ENCODE results near the gene FBXO10.
"Not testable (repeated sequence)": the region's sequence is repeated elsewhere in the genome, so short reads cannot be mapped to it uniquely, and the experiment has no call there.

FBXO10 gene

GRCh38 chr9:37514999-37515398 is 61.2 kb downstream of the FBXO10 start:
- Mint-ChIP-seq H3K4me3 (no peak overlapping the region), H3K27ac (peak overlapping the region; percentile 36), H3K9me3 (no peaks in the 10 kb centered on the region), H3K36me3 (peaks cover 14% of the 10 kb centered on the region), H3K4me1 (peaks cover 30% of the 10 kb centered on the region)
- peak; percentile 8 for ATAC-seq
- no peak for DNase-seq (ENCODE audit: low spot score in 2 of 2)

- Mint-ChIP-seq H3K4me1 (peaks cover 30% of the 10 kb centered on the region), H3K36me3 (peaks cover 14% of the 10 kb centered on the region), H3K27ac (peak overlapping the region; percentile 36)
- DNase-seq (ENCODE audit: low spot score in 2 of 2); H3K9me3 Mint-ChIP-seq; H3K4me3 Mint-ChIP-seq; ATAC-seq: not testable (repeated sequence)
Measured at GRCh38 chr9:37514415-37514814, 61.8 kb downstream of the FBXO10 start.

- H3K4me1 Mint-ChIP-seq, result peaks cover 49% of the 10 kb centered on the region
- H3K27ac Mint-ChIP-seq, result peak overlapping the region; percentile 74
- ATAC-seq (peak; percentile 83), DNase-seq (ENCODE audit: low spot score in 2 of 2) (no peak)
- peak overlapping the region; percentile 18 for H3K4me3 Mint-ChIP-seq
- peaks cover 20% of the 10 kb centered on the region for H3K36me3 Mint-ChIP-seq
- no peaks in the 10 kb centered on the region for H3K9me3 Mint-ChIP-seq
Measured at GRCh38 chr9:37512437-37512836, 63.7 kb downstream of the FBXO10 start.

- peaks cover 59% of the 10 kb centered on the region for H3K4me1 Mint-ChIP-seq
- peak overlapping the region; percentile 74 for H3K27ac Mint-ChIP-seq
- no peaks in the 10 kb centered on the region for H3K9me3 Mint-ChIP-seq
- no peak for ATAC-seq
- no peak for DNase-seq (ENCODE audit: low spot score in 2 of 2)
- H3K36me3 Mint-ChIP-seq, result peaks cover 27% of the 10 kb centered on the region
- H3K4me3 Mint-ChIP-seq, result no peak overlapping the region
Measured at GRCh38 chr9:37511016-37512010, 64.9 kb downstream of the FBXO10 start.

- H3K9me3 Mint-ChIP-seq; H3K27ac Mint-ChIP-seq; H3K4me3 Mint-ChIP-seq; DNase-seq (ENCODE audit: low spot score in 2 of 2); ATAC-seq: not testable (repeated sequence)
- Mint-ChIP-seq H3K36me3 (peaks cover 38% of the 10 kb centered on the region), H3K4me1 (peaks cover 67% of the 10 kb centered on the region)
Measured at GRCh38 chr9:37510053-37510452, 66.1 kb downstream of the FBXO10 start.

GRCh38 chr9:37509536-37509935 is 66.6 kb downstream of the FBXO10 start:
- no peak for ATAC-seq
- no peaks in the 10 kb centered on the region for H3K9me3 Mint-ChIP-seq
- DNase-seq (ENCODE audit: low spot score in 2 of 2), result no peak
- H3K4me1 Mint-ChIP-seq, result peaks cover 68% of the 10 kb centered on the region
- H3K4me3 Mint-ChIP-seq, result no peak overlapping the region
- peak overlapping the region; percentile 36 for H3K27ac Mint-ChIP-seq
- peaks cover 43% of the 10 kb centered on the region for H3K36me3 Mint-ChIP-seq

GRCh38 chr9:37508834-37509206 is 67.4 kb downstream of the FBXO10 start:
- no peak overlapping the region for H3K4me3 Mint-ChIP-seq

GRCh38 chr9:37508135-37508833 is 67.9 kb downstream of the FBXO10 start:
- Mint-ChIP-seq H3K4me1 (peaks cover 80% of the 10 kb centered on the region), H3K27ac (peak overlapping the region; percentile 36), H3K4me3 (no peak overlapping the region), H3K9me3 (no peaks in the 10 kb centered on the region), H3K36me3 (peaks cover 56% of the 10 kb centered on the region)
- no peak for DNase-seq (ENCODE audit: low spot score in 2 of 2)
- no peak for ATAC-seq

More at GRCh38 chr9:37508834-37509206, 67.4 kb downstream of the FBXO10 start:
- H3K4me1 Mint-ChIP-seq, result peaks cover 75% of the 10 kb centered on the region
- peak overlapping the region; percentile 36 for H3K27ac Mint-ChIP-seq
- no peak for DNase-seq (ENCODE audit: low spot score in 2 of 2)
- ATAC-seq, result no peak
- H3K36me3 Mint-ChIP-seq, result peaks cover 50% of the 10 kb centered on the region
- H3K9me3 Mint-ChIP-seq, result no peaks in the 10 kb centered on the region

- H3K9me3 Mint-ChIP-seq, result no peaks in the 10 kb centered on the region
- H3K36me3 Mint-ChIP-seq, result peaks cover 62% of the 10 kb centered on the region
- peak overlapping the region; percentile 63 for H3K4me3 Mint-ChIP-seq
- peaks cover 82% of the 10 kb centered on the region for H3K4me1 Mint-ChIP-seq
- H3K27ac Mint-ChIP-seq, result peak overlapping the region; percentile 36
- no peak for ATAC-seq
- DNase-seq (ENCODE audit: low spot score in 2 of 2), result no peak
Measured at GRCh38 chr9:37507566-37508134, 68.5 kb downstream of the FBXO10 start.

GRCh38 chr9:37504605-37505004 is 71.6 kb downstream of the FBXO10 start:
- ATAC-seq (no peak), DNase-seq (ENCODE audit: low spot score in 2 of 2) (no peak)
- Mint-ChIP-seq H3K27ac (peak overlapping the region; percentile 93), H3K9me3 (no peaks in the 10 kb centered on the region), H3K4me3 (peak overlapping the region; percentile 63), H3K4me1 (peaks cover 74% of the 10 kb centered on the region), H3K36me3 (peaks cover 87% of the 10 kb centered on the region)

GRCh38 chr9:37503736-37504135 is 72.4 kb downstream of the FBXO10 start:
- H3K4me3 Mint-ChIP-seq, result peak overlapping the region; percentile 63
- no peaks in the 10 kb centered on the region for H3K9me3 Mint-ChIP-seq
- ATAC-seq, result peak; percentile 98
- peak in 1 of 2 donors; percentile 63 for DNase-seq (ENCODE audit: low spot score in 2 of 2)
- peak overlapping the region; percentile 93 for H3K27ac Mint-ChIP-seq
- peaks cover 94% of the 10 kb centered on the region for H3K36me3 Mint-ChIP-seq
- peaks cover 66% of the 10 kb centered on the region for H3K4me1 Mint-ChIP-seq

GRCh38 chr9:37501957-37502596 is 74.1 kb downstream of the FBXO10 start:
- H3K4me1 Mint-ChIP-seq, result peaks cover 50% of the 10 kb centered on the region
- H3K9me3 Mint-ChIP-seq, result no peaks in the 10 kb centered on the region
- DNase-seq (ENCODE audit: low spot score in 2 of 2), result no peak
- peak overlapping the region; percentile 93 for H3K27ac Mint-ChIP-seq
- no peak for ATAC-seq
- peaks cover 97% of the 10 kb centered on the region for H3K36me3 Mint-ChIP-seq
- H3K4me3 Mint-ChIP-seq, result no peak overlapping the region

- H3K27ac Mint-ChIP-seq, result no peak overlapping the region
- ATAC-seq, result no peak
- peaks cover 100% of the 10 kb centered on the region for H3K36me3 Mint-ChIP-seq
- DNase-seq (ENCODE audit: low spot score in 2 of 2), result no peak
- H3K4me1 Mint-ChIP-seq, result peaks cover 25% of the 10 kb centered on the region
- no peaks in the 10 kb centered on the region for H3K9me3 Mint-ChIP-seq
- H3K4me3 Mint-ChIP-seq, result no peak overlapping the region
Measured at GRCh38 chr9:37499297-37499696, 76.9 kb downstream of the FBXO10 start.

GRCh38 chr9:37498457-37498856 is 77.7 kb downstream of the FBXO10 start:
- peaks cover 16% of the 10 kb centered on the region for H3K4me1 Mint-ChIP-seq
- H3K9me3 Mint-ChIP-seq, result no peaks in the 10 kb centered on the region
- ATAC-seq (no peak), DNase-seq (ENCODE audit: low spot score in 2 of 2) (no peak)
- peaks cover 100% of the 10 kb centered on the region for H3K36me3 Mint-ChIP-seq
- H3K27ac Mint-ChIP-seq, result no peak overlapping the region
- no peak overlapping the region for H3K4me3 Mint-ChIP-seq

GRCh38 chr9:37497320-37497719 is 78.9 kb downstream of the FBXO10 start:
- Mint-ChIP-seq H3K4me1 (peaks cover 6% of the 10 kb centered on the region), H3K9me3 (no peaks in the 10 kb centered on the region), H3K4me3 (no peak overlapping the region), H3K27ac (no peak overlapping the region), H3K36me3 (peaks cover 100% of the 10 kb centered on the region)
- ATAC-seq (no peak), DNase-seq (ENCODE audit: low spot score in 2 of 2) (no peak)

All from stimulated activated effector memory CD8-positive, alpha-beta T cell treated with anti-CD3 and anti-CD28 coated beads, Interleukin-12 subunit alpha, Interleukin-12 subunit beta, amount 100 ng/mL, for 72 hours (primary cell).